OCI-LY7 (cell line): ENCODE measurements around the gene PCNX1. TPM values are rescaled to one million over a fixed set of nuclear protein-coding genes. Genes with fewer than 3 reads are reported as not detected.

Experiments
- BruUV-seq: library from RNA; stranded (reverse); fragments of 400-500 nt; replicated peaks from 2 replicates; lab custom pipeline; 2021; lab: Mats Ljungman, UMichigan
- CTCF ChIA-PET: fragments of 300-600 bp; sonication (Branson Sonifier 250); formaldehyde crosslinking; loops from one replicate; lab custom pipeline; 2022; ENCODE audit warnings: antibody characterized with exemption; ENCODE audit not compliant: unreplicated experiment; lab: Charles Lee
- POLR2A ChIA-PET: fragments of 300-600 bp; sonication (Branson Sonifier 250); formaldehyde crosslinking; loops from one replicate; lab custom pipeline; 2022; ENCODE audit warnings: antibody characterized with exemption; lab: Charles Lee
- DNase-seq: peaks from one replicate; pipeline ENCODE4 v3.0.0-alpha.2; 2015; ENCODE audit warnings: low spot score
- H2AFZ ChIP-seq: fragments of 200-600 bp; sonication (generic), shearing (Covaris generic); 2 replicates; pipeline ENCODE4 v1.6.1; 2014; ENCODE audit warnings: mild to moderate bottlenecking, antibody characterized with exemption, low read length, moderate library complexity
- H3K27ac ChIP-seq: fragments of 200-600 bp; sonication (generic); 2 replicates; pipeline ENCODE4 v1.5.1; 2014; ENCODE audit warnings: mixed run types, low read depth, mild to moderate bottlenecking, moderate library complexity, low read length, inconsistent platforms; ENCODE audit not compliant: poor library complexity, severe bottlenecking
- H3K36me3 ChIP-seq: fragments of 200-600 bp; sonication (generic); 2 replicates; pipeline ENCODE4 v1.6.1; 2014; ENCODE audit warnings: mild to moderate bottlenecking, antibody characterized with exemption, low read length, moderate library complexity, mixed read lengths; ENCODE audit not compliant: insufficient read depth
- H3K4me1 ChIP-seq: fragments of 200-600 bp; sonication (generic); 2 replicates; pipeline ENCODE4 v1.5.1; 2014; ENCODE audit warnings: mild to moderate bottlenecking, low read length; ENCODE audit not compliant: insufficient read depth, poor library complexity, severe bottlenecking
- H3K4me2 ChIP-seq: fragments of 200-600 bp; sonication (generic); 2 replicates; pipeline ENCODE4 v1.6.1; 2014; ENCODE audit warnings: mild to moderate bottlenecking, low read length
- H3K4me3 ChIP-seq: fragments of 200-600 bp; sonication (generic); 2 replicates; pipeline ENCODE4 v1.5.1; 2014; ENCODE audit warnings: mild to moderate bottlenecking, low read depth, low read length; ENCODE audit not compliant: poor library complexity, severe bottlenecking
- H3K79me2 ChIP-seq: fragments of 200-600 bp; sonication (generic); 2 replicates; pipeline ENCODE4 v1.6.1; 2016; ENCODE audit warnings: low read depth, mild to moderate bottlenecking, low read length, moderate library complexity, mixed read lengths; ENCODE audit not compliant: insufficient read depth
- H3K9me2 ChIP-seq: fragments of 200-600 bp; sonication (generic); 2 replicates; pipeline ENCODE4 v1.6.1; 2016; ENCODE audit warnings: mild to moderate bottlenecking, low read length, mixed read lengths; ENCODE audit not compliant: insufficient read depth
- H3K9me3 ChIP-seq: fragments of 200-600 bp; sonication (generic); 2 replicates; pipeline ENCODE4 v1.6.1; 2014; ENCODE audit warnings: mild to moderate bottlenecking, mixed run types, low read length, mixed read lengths
- H4K20me1 ChIP-seq: fragments of 200-600 bp; sonication (generic); 2 replicates; pipeline ENCODE4 v1.6.1; 2014; ENCODE audit warnings: mild to moderate bottlenecking, antibody characterized with exemption, low read length, moderate library complexity, mixed read lengths; ENCODE audit not compliant: insufficient read depth
- CTCF ChIP-seq: fragments of 200-600 bp; sonication (generic); conservative IDR thresholded peaks from 2 replicates; pipeline ENCODE4 v1.5.1; 2014; ENCODE audit warnings: mild to moderate bottlenecking, antibody characterized with exemption, low read length, moderate library complexity, mixed read lengths
- EZH2phosphoT487 ChIP-seq: fragments of 200-600 bp; sonication (generic); IDR thresholded peaks from 2 replicates; pipeline ENCODE4 v1.6.1; 2018; ENCODE audit warnings: low read depth, borderline replicate concordance, mild to moderate bottlenecking, mixed run types, antibody characterized with exemption, low read length, moderate library complexity, mixed read lengths
- intact Hi-C: fragments of 100-400 bp; cut with micrococcal nuclease; formaldehyde crosslinking; loops from one replicate; pipeline ENCODE4 v1.10.0; 2022; ENCODE audit not compliant: unreplicated experiment
- total RNA-seq, 2 experiments: library from RNA; depleted of rRNA in 1 of 2; stranded (reverse); fragments of >200 nt in 1 of 2; shearing (Covaris generic) in 1 of 2; gene quantifications; 2 replicates each; pipeline ENCODE4 v1.2.3, GENCODE V29; 2014 to 2022

PCNX1 gene
- total RNA-seq, 2 experiments from 2014 or later: 27.7 to 33.5 TPM

GRCh38 chr14:71135911-71136310, 228.7 kb downstream of the PCNX1 start:
- no peak overlapping the region for H3K27ac ChIP-seq
- intact Hi-C loops: no loop called here
- H2AFZ ChIP-seq: no peak overlapping the region
- no peak overlapping the region for H3K4me3 ChIP-seq
- CTCF ChIA-PET: interaction anchor here (0.5 kb wide), 1 partner anchor 17 kb away, joined by 3 read pairs; no protein-coding TSS in a partner anchor
- H3K9me2 ChIP-seq: no peaks in the 10 kb centered on the region
- POLR2A ChIA-PET: interaction anchor here (0.6 to 1.4 kb wide), 2 partner anchors 9 to 71 kb away, joined by 3 read pairs; no protein-coding TSS in a partner anchor
- peaks cover 17% of the 10 kb centered on the region for H3K4me1 ChIP-seq
- H3K4me2 ChIP-seq: no peak overlapping the region
- no peak for DNase-seq
- H3K9me3 ChIP-seq: peaks cover 17% of the 10 kb centered on the region; the same call in 1 of the 2 replicates
- no peaks in the 10 kb centered on the region; the same call in 1 of the 2 replicates for H3K36me3 ChIP-seq
- TF ChIP-seq EZH2phosphoT487: no peak
- no peak for TF ChIP-seq CTCF
- no TSS peak for BruUV-seq
- no peaks in the 10 kb centered on the region for H4K20me1 ChIP-seq
- no peaks in the 10 kb centered on the region for H3K79me2 ChIP-seq

- ChIA-PET CTCF (interaction anchor here (0.5 kb wide), 1 partner anchor 16 kb away, joined by 3 read pairs; no protein-coding TSS in a partner anchor), POLR2A (interaction anchor here (0.6 to 1.4 kb wide), 2 partner anchors 8 to 71 kb away, joined by 3 read pairs; no protein-coding TSS in a partner anchor)
- no peak for DNase-seq
- Histone ChIP-seq H3K79me2 (no peaks in the 10 kb centered on the region), H3K4me3 (no peak overlapping the region), H4K20me1 (no peaks in the 10 kb centered on the region), H3K36me3 (no peaks in the 10 kb centered on the region; the same call in 1 of the 2 replicates), H3K27ac (no peak overlapping the region), H3K9me3 (peaks cover 17% of the 10 kb centered on the region; the same call in 1 of the 2 replicates), H2AFZ (no peak overlapping the region), H3K9me2 (no peaks in the 10 kb centered on the region), H3K4me2 (no peak overlapping the region), H3K4me1 (peaks cover 17% of the 10 kb centered on the region)
- no TSS peak for BruUV-seq
- intact Hi-C loops: no loop called here
- TF ChIP-seq EZH2phosphoT487 (no peak), CTCF (no peak)
These were observed 229.3 kb downstream of the PCNX1 start for GRCh38 chr14:71136386-71137060.
